ENCODE results near the gene SH3BGRL2.
"Not testable (repeated sequence)": the region's sequence is repeated elsewhere in the genome, so short reads cannot be mapped to it uniquely, and the experiment has no call there.

SH3BGRL2 gene

GRCh38 chr6:79649016-79649415 lies 17.9 kb downstream of the SH3BGRL2 start:
- no peak for DNase-seq (ENCODE audit: low read depth in 2 of 2)

GRCh38 chr6:79650950-79651349 lies 19.8 kb downstream of the SH3BGRL2 start:
- DNase-seq (ENCODE audit: low read depth in 2 of 2), result no peak

GRCh38 chr6:79656134-79656533 lies 25.0 kb downstream of the SH3BGRL2 start:
- DNase-seq (ENCODE audit: low read depth in 2 of 2), result no peak

GRCh38 chr6:79657238-79657637 lies 26.1 kb downstream of the SH3BGRL2 start:
- no peak for DNase-seq (ENCODE audit: low read depth in 2 of 2)

DNA sequence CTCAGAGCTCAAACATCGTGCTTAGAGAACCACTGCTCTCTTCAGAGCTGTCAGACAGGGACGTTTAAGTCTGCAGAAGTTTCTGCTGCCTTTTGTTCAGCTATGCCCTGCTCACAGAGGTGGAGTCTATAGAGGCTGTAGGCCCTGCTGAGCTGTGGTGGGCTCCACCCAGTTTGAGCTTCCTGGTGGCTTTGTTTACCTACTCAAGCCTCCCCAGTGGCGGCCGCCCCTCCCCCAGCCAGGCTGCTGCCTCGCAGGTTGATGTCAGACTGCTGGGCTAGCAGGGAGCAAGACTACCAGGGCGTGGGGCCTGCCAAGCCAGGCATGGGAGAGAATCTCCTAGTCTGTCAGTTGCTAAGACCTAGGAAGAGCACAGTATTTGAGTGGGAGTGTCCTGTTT lies 32.5 kb downstream of the SH3BGRL2 start:
- not testable (repeated sequence) for DNase-seq (ENCODE audit: low read depth in 2 of 2)

DNA sequence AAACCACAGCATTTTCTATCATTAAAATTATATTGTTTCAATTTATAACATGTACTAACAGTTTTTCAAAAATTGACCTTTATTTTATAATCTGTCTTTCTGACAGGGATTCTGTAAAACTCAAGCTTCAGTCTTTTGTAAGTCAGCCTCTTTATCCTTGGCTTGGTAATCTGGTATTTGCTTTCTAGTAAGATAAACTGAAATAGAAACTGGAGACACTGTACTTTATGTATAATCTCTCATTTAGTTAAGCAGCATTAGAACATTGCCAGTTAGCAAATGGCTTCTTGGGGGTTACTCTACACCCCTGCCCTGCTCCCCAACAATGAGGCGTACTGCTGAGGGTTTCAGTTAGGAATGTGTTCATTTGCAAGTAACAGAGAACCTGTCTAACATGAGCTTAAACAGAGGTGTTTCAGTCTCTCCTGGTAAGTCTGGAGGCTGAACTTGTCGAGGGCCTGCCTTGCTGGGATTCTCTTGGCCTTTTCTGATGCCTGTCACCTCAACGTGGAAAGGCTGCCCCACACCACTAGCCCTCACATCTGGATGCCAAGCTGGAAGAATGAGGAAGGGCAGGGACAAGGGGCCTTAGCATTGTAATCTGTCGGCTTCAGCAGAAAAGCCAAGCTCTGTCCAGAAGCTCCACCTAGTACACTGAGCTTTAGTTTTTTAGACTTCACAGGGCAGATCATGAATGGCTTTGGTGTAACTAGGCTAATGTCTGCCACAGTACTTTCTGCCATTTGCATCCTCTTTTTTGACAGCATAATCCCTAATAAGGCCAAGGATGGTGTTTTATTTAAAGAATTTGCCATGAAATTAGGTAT lies 34.8 kb downstream of the SH3BGRL2 start:
- no peak for DNase-seq (ENCODE audit: low read depth in 2 of 2)

GRCh38 chr6:79666634-79667033 lies 35.5 kb downstream of the SH3BGRL2 start:
- no peak for DNase-seq (ENCODE audit: low read depth in 2 of 2)

DNA sequence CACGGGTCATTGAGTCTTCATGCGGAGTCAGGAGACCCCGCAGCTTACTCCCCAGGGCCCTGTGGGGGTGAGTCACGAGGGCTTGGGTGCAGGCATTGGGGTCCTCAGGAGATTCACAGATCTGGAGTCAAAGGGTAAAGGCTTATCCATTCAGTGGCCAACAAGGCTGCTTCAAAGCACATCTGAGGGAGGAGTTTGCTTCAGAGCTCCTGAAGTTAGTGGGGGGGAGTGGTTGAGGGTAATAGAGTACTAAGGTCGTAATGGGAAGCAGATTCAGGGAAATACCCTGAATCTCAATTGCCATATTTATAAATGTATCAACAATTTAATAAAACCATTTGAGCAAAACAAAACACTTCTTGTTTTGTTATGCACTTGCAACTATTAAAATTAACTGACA lies 37.3 kb downstream of the SH3BGRL2 start:
- no peak for DNase-seq (ENCODE audit: low read depth in 2 of 2)

- DNase-seq (ENCODE audit: low read depth in 2 of 2), result no peak
These were observed 38.6 kb downstream of the SH3BGRL2 start for GRCh38 chr6:79669766-79670165.

- no peak for DNase-seq (ENCODE audit: low read depth in 2 of 2)
These were observed 39.7 kb downstream of the SH3BGRL2 start for GRCh38 chr6:79670789-79671188.

GRCh38 chr6:79671600-79672266 lies 40.6 kb downstream of the SH3BGRL2 start:
- DNase-seq (ENCODE audit: low read depth in 2 of 2), result no peak

DNA sequence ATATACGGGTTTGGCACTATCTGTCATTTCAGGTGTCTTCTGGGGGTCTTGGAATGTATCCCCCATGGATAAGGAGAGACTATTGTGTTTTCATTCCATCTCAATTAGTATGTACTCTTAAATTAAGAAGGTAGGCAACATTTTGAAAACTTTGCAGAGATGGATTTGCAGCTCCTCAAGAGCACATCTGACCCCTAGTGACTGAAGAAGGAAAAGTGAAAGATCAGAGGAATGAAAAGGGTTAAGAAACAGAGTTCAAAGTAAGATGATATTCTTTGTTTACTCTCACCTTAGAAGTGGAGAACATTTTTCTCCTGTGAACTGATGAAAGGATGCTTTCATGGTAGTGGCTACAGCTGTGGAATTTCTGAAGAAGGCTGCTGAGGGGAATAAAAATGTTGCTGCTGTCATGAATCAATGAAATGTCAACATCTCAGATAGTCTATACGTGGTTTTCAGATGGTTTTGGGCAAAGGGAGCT lies 41.5 kb downstream of the SH3BGRL2 start:
- no peak for DNase-seq (ENCODE audit: low read depth in 2 of 2)

DNA sequence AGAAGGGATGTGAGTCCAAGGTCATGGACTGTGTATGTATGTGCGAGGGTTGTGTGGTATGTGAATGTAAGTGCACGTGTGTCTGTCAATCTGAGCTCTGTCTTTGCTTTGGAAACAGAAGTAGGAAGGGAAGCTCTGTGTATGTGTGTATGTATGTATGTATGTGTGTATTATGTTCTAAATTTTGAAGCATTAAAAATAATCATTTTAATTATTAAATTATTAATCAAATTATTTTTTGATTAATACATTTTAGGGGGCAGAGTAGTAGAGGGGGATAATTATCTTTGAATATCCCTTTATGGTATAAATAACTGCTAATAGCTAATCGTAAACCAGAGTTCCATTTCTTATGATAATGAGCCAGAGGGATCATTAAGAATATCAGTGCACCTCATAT lies 42.8 kb downstream of the SH3BGRL2 start:
- no peak for DNase-seq (ENCODE audit: low read depth in 2 of 2)

DNA sequence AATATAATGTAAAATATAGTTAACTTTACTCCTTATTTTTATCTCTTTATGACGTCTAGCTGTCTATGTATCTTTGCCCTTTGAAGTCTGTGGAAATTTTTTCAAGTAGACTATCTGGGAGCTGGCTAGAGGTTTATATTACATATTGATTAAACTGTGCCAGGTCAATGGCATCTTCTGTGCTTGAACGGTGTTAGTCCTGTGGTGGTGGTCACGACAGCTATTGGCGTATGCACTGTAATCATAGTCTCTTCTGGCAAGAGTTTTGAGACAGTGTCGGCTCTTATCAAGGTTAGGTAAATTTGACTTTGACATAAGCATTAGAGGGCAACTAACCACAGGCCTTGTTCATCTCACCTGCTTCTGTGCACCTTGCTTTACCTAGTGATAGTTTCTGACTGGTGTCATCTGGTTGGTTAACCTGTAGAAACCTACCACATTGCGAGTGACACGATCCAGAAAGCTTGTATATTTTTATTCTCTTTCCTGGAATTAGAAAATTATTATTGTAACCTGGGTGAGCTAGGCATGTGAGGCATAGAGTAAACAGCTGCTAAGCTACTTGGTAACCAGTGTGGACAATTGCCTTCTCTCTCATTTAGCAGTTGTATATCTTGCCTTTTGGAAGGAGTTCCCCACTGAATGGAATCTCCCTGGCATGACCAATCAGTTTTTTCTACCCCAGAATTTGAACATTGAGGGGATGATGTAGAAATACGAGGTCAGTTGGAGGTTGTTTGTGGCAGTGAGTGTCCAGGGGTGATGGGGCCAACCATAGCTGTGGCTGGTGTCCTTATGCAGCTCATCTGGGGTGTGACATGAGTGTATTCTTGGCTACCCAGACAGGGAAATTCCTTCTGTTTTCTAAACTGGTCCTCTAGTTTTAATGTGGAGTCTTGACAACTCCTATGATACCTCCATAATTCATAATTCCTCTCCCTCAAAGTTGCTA lies 45.9 kb downstream of the SH3BGRL2 start:
- DNase-seq (ENCODE audit: low read depth in 2 of 2), result no peak

GRCh38 chr6:79682682-79683081 lies 51.6 kb downstream of the SH3BGRL2 start:
- DNase-seq (ENCODE audit: low read depth in 2 of 2), result not testable (repeated sequence)

GRCh38 chr6:79684876-79685275 lies 53.7 kb downstream of the SH3BGRL2 start:
- DNase-seq (ENCODE audit: low read depth in 2 of 2), result no peak

DNA sequence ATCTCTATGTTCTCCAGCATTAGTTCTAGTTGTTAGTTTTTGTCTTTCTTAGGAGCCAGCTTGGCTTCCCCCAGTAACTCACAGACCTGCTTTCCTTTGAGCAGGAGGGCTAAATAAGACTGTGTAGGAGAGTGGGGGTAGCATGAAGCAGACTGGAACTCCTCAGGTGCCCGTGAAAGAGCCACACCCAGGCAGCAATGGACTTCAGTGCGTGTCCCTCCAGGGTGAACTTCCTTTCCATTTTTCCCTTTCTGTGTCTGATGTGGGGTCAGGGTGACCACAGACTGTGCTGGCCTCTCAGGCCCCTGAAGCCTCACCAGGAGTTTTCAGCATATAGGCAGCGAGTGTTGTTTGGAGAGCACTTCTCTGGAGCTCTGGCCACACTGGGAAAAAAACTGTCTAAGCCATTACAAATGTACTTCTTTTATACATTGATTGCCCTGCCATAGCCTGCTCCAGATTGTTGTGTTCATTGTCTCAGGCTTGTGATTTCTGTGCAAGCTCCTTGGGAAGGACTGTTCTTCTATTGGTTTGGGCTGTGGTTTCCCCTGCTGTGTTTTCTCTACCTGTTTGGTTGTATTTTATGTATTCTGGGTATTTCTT lies 55.7 kb downstream of the SH3BGRL2 start:
- no peak for DNase-seq (ENCODE audit: low read depth in 2 of 2)

- no peak for DNase-seq (ENCODE audit: low read depth in 2 of 2)
These were observed 56.6 kb downstream of the SH3BGRL2 start for GRCh38 chr6:79687759-79688158.

GRCh38 chr6:79694156-79694555 lies 63.0 kb downstream of the SH3BGRL2 start:
- DNase-seq (ENCODE audit: low read depth in 2 of 2), result no peak

DNA sequence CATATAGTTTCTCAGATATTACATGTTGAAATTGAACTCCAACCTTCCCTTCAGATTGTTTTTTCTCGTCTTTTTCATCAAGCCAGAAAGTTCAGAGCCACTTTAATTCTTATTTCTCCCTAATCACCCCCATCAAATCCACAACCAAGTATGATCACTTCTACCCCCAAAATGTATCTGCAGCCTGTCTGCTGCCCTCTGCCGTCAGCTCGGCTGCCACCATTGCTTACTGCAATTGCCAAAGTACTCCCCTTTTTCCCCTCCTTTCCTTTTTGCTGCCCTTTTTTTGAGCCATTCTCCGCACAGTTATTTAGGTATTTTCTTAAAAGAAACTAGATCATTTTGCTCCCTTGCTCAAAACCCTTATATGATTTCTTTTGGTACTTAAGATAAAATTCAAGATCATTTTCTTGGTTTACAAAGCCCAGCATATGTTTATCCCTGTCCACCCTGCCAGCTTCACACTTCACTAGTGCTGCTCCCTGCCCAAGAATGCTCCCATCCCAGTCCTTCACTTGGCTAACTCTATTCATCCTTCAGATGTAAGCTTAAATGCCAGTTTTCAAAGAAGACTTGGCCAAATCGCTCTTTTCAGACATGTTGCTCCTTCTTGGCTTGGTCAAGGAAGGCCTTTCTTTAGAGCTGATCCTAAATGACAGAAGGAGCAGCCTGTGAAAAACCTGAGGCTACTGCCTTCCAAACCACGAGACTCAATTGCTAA lies 63.7 kb downstream of the SH3BGRL2 start:
- no peak for DNase-seq (ENCODE audit: low read depth in 2 of 2)

GRCh38 chr6:79697430-79697829 lies 66.3 kb downstream of the SH3BGRL2 start:
- no peak for DNase-seq (ENCODE audit: low read depth in 2 of 2)

Measured in stimulated activated CD8-positive, alpha-beta memory T cell treated with anti-CD3 and anti-CD28 coated beads, Interleukin-7, amount 100 ng/mL, for 1 hour (primary cell).